Glomerular endothelial cell (primary cell): ENCODE results near the gene TMC1. TPM values are rescaled to one million over a fixed set of nuclear protein-coding genes. Genes with fewer than 3 reads are reported as not detected.

ENCODE experiments used
- DNase-seq: peaks from one replicate; pipeline ENCODE4 v3.0.0-alpha.2; 2011; ENCODE audit warnings: low read depth, low spot score; ENCODE audit errors: extremely low read depth
- total RNA-seq: library from RNA; depleted of rRNA; stranded (reverse); fragments of >200 nt; gene quantifications from 2 replicates; pipeline ENCODE4 v1.2.3, GENCODE V29; 2015

TMC1 gene
- total RNA-seq, 1 donor from 2014 or later, result 0.23 TPM

DNA sequence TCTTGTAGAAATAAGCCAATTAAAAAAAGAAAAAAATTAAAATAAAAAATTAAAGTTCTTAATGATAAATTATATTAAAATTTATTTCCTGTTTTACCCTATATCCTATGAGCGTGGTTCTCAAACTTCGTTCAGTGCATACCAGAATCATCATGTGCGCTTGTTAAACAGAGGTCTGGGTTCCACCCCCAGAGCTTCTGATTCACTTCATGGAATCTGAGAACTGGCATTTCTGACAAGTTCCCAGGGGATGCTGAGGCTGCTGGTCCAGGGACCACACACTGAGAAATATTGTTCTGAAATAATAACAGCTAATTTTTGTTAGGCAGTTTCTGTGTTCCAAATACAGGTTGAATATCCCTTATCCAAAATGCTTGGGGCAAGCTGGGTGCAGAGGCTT, 79.3 kb downstream of the TMC1 start:
- DNase-seq, result no peak

DNA sequence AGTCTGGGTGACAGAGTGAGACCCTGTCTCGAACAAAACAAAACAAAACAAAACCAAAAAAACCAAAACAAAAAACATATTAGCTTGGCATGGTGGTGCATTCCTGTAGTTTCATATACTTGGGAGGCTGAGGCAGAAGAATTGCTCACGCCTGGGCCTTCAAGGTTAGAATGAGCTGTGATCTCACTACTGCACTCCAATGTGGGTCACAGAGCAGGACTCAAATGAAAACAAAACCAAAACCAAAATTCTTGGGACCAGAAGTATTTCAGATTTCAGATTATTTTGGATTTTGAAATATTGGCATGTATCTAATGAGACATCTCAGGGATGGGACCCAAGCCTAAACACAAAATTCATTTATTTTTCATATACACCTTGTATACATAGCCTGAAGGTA, 80.2 kb downstream of the TMC1 start:
- no peak for DNase-seq

DNA sequence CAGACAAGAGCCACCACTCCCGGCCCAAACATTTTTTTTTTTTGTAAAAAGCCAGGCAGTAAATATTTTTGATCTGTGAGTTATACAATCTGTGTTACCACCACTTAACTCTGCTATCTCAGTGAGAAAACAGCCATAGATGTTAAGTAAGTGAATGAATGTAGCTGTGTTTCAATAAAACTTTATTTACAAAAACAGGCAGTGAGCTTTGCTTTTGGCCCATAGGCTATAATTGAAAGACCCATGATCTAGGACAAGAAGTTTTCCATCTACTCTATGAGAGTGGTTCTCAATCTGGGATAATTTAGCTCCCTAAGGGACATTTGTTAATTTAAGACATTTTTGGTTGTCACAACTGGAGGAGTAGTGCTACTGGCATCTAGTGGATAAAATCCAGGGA, 91.0 kb downstream of the TMC1 start:
- DNase-seq, result no peak

GRCh38 chr9:72614067-72614466, 92.7 kb downstream of the TMC1 start:
- no peak for DNase-seq

DNA sequence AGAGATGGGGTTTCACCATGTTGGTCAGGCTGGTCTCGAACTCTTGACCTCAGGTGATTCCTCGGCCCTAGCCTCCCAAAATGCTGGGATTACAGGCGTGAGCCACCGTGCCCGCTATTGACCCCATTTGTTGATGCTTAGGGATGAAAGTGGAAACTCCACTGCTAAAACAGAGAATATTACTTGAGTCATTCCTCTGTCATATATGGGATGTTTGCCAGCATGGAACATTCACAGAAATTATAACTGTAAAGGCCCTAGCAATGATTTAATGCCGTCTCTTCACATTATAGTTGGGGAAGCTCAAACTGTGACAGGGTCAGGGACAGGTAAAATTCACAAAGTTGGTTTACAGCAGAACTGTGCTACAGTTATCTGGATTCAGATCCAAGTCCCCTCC, 94.5 kb downstream of the TMC1 start:
- no peak for DNase-seq

DNA sequence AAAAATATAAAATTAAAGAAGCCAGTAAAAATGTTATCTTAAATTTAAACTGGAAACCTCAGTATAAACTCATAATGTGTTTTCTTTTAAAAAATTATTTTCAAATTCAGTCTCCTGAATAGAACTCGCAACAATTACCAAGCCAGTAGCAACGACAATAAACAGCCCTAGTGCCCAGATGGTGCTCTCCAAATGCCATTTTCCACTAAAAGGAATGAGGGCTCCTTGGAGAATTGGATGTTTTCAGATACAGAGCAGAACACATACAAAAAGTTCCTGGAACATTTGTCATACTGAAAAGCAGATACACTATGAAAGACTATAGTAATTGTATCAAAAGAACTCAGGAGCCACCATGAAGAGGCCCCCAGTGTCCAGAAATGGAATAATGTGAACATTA, 97.4 kb downstream of the TMC1 start:
- DNase-seq, result no peak

GRCh38 chr9:72622186-72622585, 100.8 kb downstream of the TMC1 start:
- no peak for DNase-seq

DNA sequence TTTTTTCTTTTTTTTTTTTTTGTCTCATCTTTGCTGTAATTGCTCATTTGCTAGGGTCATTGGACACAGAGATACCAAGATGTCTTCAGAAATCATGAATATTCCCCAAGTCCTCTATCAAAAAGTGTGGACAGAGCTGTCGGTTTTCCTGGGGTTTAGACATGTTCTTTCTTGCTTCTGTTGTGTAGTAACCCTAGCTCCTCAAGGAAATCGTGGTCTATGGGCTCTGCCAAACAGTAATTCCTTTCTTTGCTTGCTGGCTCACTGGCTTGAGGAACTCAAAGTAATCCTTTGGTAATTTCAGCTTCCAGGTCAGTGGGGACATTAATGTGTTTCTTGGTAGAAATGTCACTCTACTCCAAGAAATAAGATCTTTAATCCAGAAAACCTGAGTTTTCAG, 101.7 kb downstream of the TMC1 start:
- no peak for DNase-seq

DNA sequence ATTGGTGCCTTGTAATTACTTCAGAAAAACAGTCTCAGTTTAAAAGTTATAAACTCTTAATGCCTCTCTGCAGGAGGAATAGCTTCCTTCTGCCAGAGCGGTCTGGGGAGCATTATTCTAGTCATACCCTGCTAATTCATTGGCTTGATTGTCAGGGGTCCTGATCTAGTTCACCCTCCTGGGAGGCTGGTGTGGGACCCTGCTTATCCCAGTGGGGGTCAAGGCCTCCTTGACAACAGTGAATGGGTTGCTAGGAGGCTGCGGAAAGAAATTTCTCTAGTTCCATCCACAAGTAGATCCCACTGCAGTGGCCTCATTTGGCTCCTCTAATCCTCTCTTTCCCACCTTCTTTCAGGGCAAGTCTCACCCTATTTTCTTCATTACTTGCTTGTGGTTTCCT, 105.7 kb downstream of the TMC1 start:
- no peak for DNase-seq

GRCh38 chr9:72627956-72628540, 106.6 kb downstream of the TMC1 start:
- DNase-seq, result no peak

DNA sequence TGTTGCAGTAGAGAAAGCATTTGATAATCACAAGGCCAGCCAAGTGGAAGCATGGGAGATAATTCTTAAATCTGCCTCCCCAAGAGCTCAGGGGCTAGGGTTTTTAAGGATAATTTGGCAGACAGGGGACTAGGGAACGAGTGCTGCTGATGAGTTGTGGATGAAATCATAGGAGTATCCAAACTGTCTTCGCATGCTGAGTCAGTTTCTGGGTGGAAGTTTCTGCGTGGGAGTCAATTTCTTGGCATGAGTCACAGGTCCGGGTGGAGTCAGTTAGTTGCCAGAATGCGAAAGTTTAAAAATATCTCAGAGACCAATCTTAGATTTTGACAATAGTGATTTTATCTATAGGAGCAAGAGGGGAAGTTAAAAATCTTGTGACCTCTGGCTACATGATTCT, 112.6 kb downstream of the TMC1 start:
- DNase-seq, result no peak

GRCh38 chr9:72635197-72635596, 113.8 kb downstream of the TMC1 start:
- no peak for DNase-seq

GRCh38 chr9:72636621-72637020, 115.2 kb downstream of the TMC1 start:
- no peak for DNase-seq

- no peak for DNase-seq
Measured at GRCh38 chr9:72643651-72644050, 122.2 kb downstream of the TMC1 start.

- no peak for DNase-seq
Measured at GRCh38 chr9:72646061-72646460, 124.7 kb downstream of the TMC1 start.

- no peak for DNase-seq
Measured at GRCh38 chr9:72648324-72649126, 127.1 kb downstream of the TMC1 start.

- DNase-seq, result no peak
Measured at GRCh38 chr9:72649127-72649442, 127.7 kb downstream of the TMC1 start.

GRCh38 chr9:72650206-72650605, 128.8 kb downstream of the TMC1 start:
- no peak for DNase-seq

- no peak for DNase-seq
Measured at GRCh38 chr9:72656021-72656420, 134.6 kb downstream of the TMC1 start.

- DNase-seq, result no peak
Measured at GRCh38 chr9:72657023-72657422, 135.6 kb downstream of the TMC1 start.

DNA sequence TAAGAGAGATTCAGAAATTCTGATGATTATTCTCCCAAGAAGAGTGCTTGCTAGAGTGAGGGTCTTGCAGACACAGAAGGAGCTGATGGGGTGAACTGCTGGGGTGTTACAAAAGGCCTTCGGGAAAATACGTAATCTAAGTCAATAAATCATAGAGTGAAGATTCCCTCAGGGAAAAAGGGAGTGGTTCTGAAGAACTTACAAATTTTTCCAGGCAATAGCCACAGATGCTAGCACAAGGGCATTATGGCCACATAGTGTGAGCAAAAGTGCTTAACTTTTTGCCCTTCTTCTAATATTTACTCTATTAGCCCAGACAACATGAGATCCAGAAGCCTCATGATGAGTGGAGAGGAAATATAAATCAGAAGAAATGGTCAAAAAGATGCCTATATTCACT, 137.3 kb downstream of the TMC1 start:
- no peak for DNase-seq

- no peak for DNase-seq
Measured at GRCh38 chr9:72661401-72662135, 140.2 kb downstream of the TMC1 start.
